GM23338 (cell line): ENCODE measurements around the gene PXMP4. TPM values are rescaled to one million over a fixed set of nuclear protein-coding genes. Genes with fewer than 3 reads are reported as not detected.

ENCODE experiments used
- ATAC-seq: fragments of 200-7000 bp; cut with Tn5 transposase; 3 replicates; pipeline ENCODE4 v1.9.1; 2020
- DNase-seq: peaks from one replicate; pipeline ENCODE4 v3.0.0-alpha.2; 2015; ENCODE audit warnings: low spot score
- H2AFZ ChIP-seq: fragments of 200-600 bp; sonication (generic); 2 replicates; pipeline ENCODE4 v1.8.0; 2016; ENCODE audit warnings: antibody characterized with exemption, mild to moderate bottlenecking, moderate library complexity
- H3F3A ChIP-seq: fragments of 200-600 bp; sonication (generic); replicated peaks from 2 replicates; pipeline ENCODE4 v1.8.0; 2017; ENCODE audit warnings: antibody characterized with exemption, mixed run types, low read depth
- H3K27ac ChIP-seq: fragments of 200-600 bp; sonication (generic); 2 replicates; pipeline ENCODE4 v1.6.1; 2016; ENCODE audit warnings: low read depth
- H3K27me3 ChIP-seq: fragments of 200-600 bp; sonication (generic); 2 replicates; pipeline ENCODE4 v1.8.0; 2016; ENCODE audit warnings: mild to moderate bottlenecking, mixed run types, moderate library complexity; ENCODE audit not compliant: insufficient read depth
- H3K36me3 ChIP-seq: fragments of 200-600 bp; sonication (generic); 2 replicates; pipeline ENCODE4 v1.8.0; 2016; ENCODE audit warnings: mild to moderate bottlenecking; ENCODE audit not compliant: insufficient read depth
- H3K4me1 ChIP-seq: fragments of 200-600 bp; sonication (generic); 2 replicates; pipeline ENCODE4 v1.8.0; 2016; ENCODE audit warnings: mild to moderate bottlenecking, moderate library complexity; ENCODE audit not compliant: insufficient read depth
- H3K4me2 ChIP-seq: fragments of 200-600 bp; sonication (generic); 2 replicates; pipeline ENCODE4 v1.7.1; 2017; ENCODE audit warnings: mixed run types
- H3K4me3 ChIP-seq: fragments of 200-600 bp; sonication (generic); 2 replicates; pipeline ENCODE4 v1.6.1; 2016; ENCODE audit warnings: mixed run types
- H3K79me2 ChIP-seq: fragments of 200-600 bp; sonication (generic); replicated peaks from 2 replicates; pipeline ENCODE4 v1.8.0; 2017; ENCODE audit warnings: mild to moderate bottlenecking; ENCODE audit not compliant: insufficient read depth
- H3K9me2 ChIP-seq: fragments of 200-600 bp; sonication (generic); 2 replicates; pipeline ENCODE4 v1.8.0; 2017; ENCODE audit not compliant: insufficient read depth
- H4K20me1 ChIP-seq: fragments of 200-600 bp; sonication (generic); replicated peaks from 2 replicates; pipeline ENCODE4 v1.8.0; 2017; ENCODE audit warnings: mild to moderate bottlenecking; ENCODE audit not compliant: insufficient read depth
- H3K27ac Mint-ChIP-seq: 2 replicates; pipeline ENCODE4 v1.8.0; 2020; ENCODE audit warnings: inconsistent platforms, mild to moderate bottlenecking, moderate library complexity, mixed read lengths
- H3K27me3 Mint-ChIP-seq: 3 replicates; pipeline ENCODE4 v1.8.0; 2022; ENCODE audit warnings: low read depth, mild to moderate bottlenecking, moderate library complexity, mixed read lengths, inconsistent platforms; ENCODE audit not compliant: insufficient read depth, poor library complexity
- H3K36me3 Mint-ChIP-seq: 3 replicates; pipeline ENCODE4 v1.8.0; 2021; ENCODE audit warnings: low read depth, mild to moderate bottlenecking, inconsistent platforms, moderate library complexity, mixed read lengths
- H3K4me1 Mint-ChIP-seq: 3 replicates; pipeline ENCODE4 v1.8.0; 2020; ENCODE audit warnings: mild to moderate bottlenecking, inconsistent platforms, mixed read lengths
- H3K4me3 Mint-ChIP-seq: 3 replicates; pipeline ENCODE4 v1.8.0; 2021; ENCODE audit warnings: moderate library complexity, mild to moderate bottlenecking, inconsistent platforms, mixed read lengths
- H3K9me3 Mint-ChIP-seq: 3 replicates; pipeline ENCODE4 v1.8.0; 2020; ENCODE audit warnings: moderate library complexity, mild to moderate bottlenecking, inconsistent platforms, mixed read lengths
- CREB1 ChIP-seq: fragments of 250-450 bp; sonication (Bioruptor Pico); IDR thresholded peaks from 2 replicates; pipeline ENCODE4 v1.5.0; 2020; ENCODE audit warnings: low read depth, mild to moderate bottlenecking, moderate library complexity
- EZH2 ChIP-seq: fragments of 200-600 bp; sonication (generic); IDR thresholded peaks from one replicate; pipeline ENCODE4 v1.8.0; 2017; ENCODE audit warnings: antibody characterized with exemption, mild to moderate bottlenecking, low read depth; ENCODE audit not compliant: unreplicated experiment
- EZH2phosphoT487 ChIP-seq: fragments of 200-600 bp; sonication (generic); IDR thresholded peaks from one replicate; pipeline ENCODE4 v1.8.1; 2018; ENCODE audit warnings: antibody characterized with exemption; ENCODE audit not compliant: unreplicated experiment
- JUNB ChIP-seq: IDR thresholded peaks from one replicate; pipeline ENCODE4 v1.6.1; 2016; ENCODE audit warnings: antibody characterized with exemption; ENCODE audit not compliant: unreplicated experiment
- NANOG ChIP-seq: IDR thresholded peaks from 2 replicates; pipeline ENCODE4 v1.6.1; 2016; ENCODE audit warnings: antibody characterized with exemption, borderline replicate concordance
- POLR2AphosphoS5 ChIP-seq: IDR thresholded peaks from 2 replicates; pipeline ENCODE4 v1.6.1; 2016; ENCODE audit warnings: antibody characterized with exemption, low read depth
- STAT1 ChIP-seq: IDR thresholded peaks from one replicate; pipeline ENCODE4 v1.6.1; 2016; ENCODE audit warnings: antibody characterized with exemption; ENCODE audit not compliant: unreplicated experiment
- ZNF114 ChIP-seq: fragments of 250-450 bp; sonication (Bioruptor Pico); IDR thresholded peaks from 2 replicates; pipeline ENCODE4 v1.5.0; 2020; ENCODE audit warnings: mild to moderate bottlenecking, moderate library complexity
- ZNF331 ChIP-seq: fragments of 250-450 bp; sonication (Bioruptor Pico); IDR thresholded peaks from 2 replicates; pipeline ENCODE4 v1.5.0; 2020; ENCODE audit warnings: low read depth, mild to moderate bottlenecking, moderate library complexity
- polyA plus RNA-seq: library from polyadenylated mRNA; unstranded; fragments of >200 nt; fragmentation: Nextera tagmentation; extraction: Ambion mirVana; gene quantifications from 2 replicates; pipeline ENCODE4 v1.2.1, GENCODE V29; 2016
- total RNA-seq: library from RNA; depleted of rRNA; stranded (reverse); fragments of >200 nt; shearing (Covaris generic); gene quantifications from 2 replicates; pipeline ENCODE4 v1.2.3, GENCODE V29; 2014
- TF ChIP-seq, protein P1 (sequence below), 2 experiments: fragments of 200-600 bp in 1 of 2; sonication (generic) in 1 of 2; conservative IDR thresholded peaks; 2 replicates each; pipeline versions ENCODE4 v1.5.1 to v1.6.1; 2016 to 2017; ENCODE audit warnings: antibody characterized with exemption in 2 of 2, low read depth in 2 of 2, mild to moderate bottlenecking in 2 of 2, moderate library complexity in 1 of 2
- TF ChIP-seq, protein P2 (sequence below): IDR thresholded peaks from 2 replicates; pipeline ENCODE4 v1.6.1; 2016; ENCODE audit warnings: antibody characterized with exemption
- TF ChIP-seq, protein P3 (sequence below): IDR thresholded peaks from one replicate; pipeline ENCODE4 v1.6.1; 2018; ENCODE audit warnings: antibody characterized with exemption; ENCODE audit not compliant: unreplicated experiment
- TF ChIP-seq, protein P4 (sequence below): fragments of 250-450 bp; sonication (Bioruptor Pico); IDR thresholded peaks from 2 replicates; pipeline ENCODE4 v1.5.0; 2020; ENCODE audit warnings: mild to moderate bottlenecking, moderate library complexity

The PXMP4 gene
- total and polyA plus RNA-seq, 2 experiments from 2014 or later: 1.2 to 3.5 TPM

DNA sequence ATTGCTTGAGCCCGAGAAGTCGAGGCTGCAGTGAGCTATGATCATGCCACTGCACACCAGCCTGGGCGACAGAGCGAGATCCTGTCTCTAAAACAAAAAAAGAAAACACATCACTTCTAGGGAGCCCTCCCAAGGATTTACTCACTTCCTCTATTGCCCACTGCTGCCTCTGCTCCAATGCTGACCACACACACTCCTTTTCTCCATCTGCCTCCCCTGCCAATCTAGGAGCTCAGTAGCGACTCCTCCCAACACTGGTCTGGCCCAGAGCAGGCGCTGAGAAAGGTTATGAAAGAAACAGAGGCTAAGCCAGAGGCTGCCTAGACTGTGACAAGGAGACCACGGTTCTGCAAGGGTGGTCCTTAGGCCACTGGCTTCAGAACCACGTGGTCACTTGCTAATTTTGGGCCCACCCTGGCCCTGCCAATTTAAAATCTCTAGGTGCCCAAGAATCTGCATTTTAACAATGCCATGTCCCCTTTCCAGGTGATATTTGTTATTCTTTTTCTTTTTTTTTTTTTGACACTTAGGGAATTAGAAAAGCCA, 32.7 kb downstream of the PXMP4 start:
- Histone ChIP-seq H3K27ac (no peak overlapping the region), H3F3A (0 out of 2 replicates have a peak, but pooled peaks cover 2% of the 10 kb centered on the region), H3K79me2 (peaks cover 32% of the 10 kb centered on the region), H3K9me2 (no peaks in the 10 kb centered on the region), H4K20me1 (peaks cover 20% of the 10 kb centered on the region; the same call in 1 of the 2 replicates), H3K27me3 (no peaks in the 10 kb centered on the region), H2AFZ (peak overlapping the region; percentile 97), H3K4me2 (peak overlapping the region; percentile 80), H3K4me3 (no peak overlapping the region), H3K36me3 (no peaks in the 10 kb centered on the region), H3K4me1 (peaks cover 10% of the 10 kb centered on the region; the same call in 1 of the 2 replicates)
- Mint-ChIP-seq H3K4me1 (peaks cover 22% of the 10 kb centered on the region), H3K27me3 (peaks cover 14% of the 10 kb centered on the region), H3K9me3 (no peaks in the 10 kb centered on the region), H3K27ac (no peak overlapping the region), H3K36me3 (no peaks in the 10 kb centered on the region), H3K4me3 (no peak overlapping the region)
- TF ChIP-seq, protein P1, sequence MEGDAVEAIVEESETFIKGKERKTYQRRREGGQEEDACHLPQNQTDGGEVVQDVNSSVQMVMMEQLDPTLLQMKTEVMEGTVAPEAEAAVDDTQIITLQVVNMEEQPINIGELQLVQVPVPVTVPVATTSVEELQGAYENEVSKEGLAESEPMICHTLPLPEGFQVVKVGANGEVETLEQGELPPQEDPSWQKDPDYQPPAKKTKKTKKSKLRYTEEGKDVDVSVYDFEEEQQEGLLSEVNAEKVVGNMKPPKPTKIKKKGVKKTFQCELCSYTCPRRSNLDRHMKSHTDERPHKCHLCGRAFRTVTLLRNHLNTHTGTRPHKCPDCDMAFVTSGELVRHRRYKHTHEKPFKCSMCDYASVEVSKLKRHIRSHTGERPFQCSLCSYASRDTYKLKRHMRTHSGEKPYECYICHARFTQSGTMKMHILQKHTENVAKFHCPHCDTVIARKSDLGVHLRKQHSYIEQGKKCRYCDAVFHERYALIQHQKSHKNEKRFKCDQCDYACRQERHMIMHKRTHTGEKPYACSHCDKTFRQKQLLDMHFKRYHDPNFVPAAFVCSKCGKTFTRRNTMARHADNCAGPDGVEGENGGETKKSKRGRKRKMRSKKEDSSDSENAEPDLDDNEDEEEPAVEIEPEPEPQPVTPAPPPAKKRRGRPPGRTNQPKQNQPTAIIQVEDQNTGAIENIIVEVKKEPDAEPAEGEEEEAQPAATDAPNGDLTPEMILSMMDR (conservative IDR thresholded peaks at IDR 0.05; ENCODE audit: low read depth in 2 of 2): no peak
- TF ChIP-seq, protein P2, sequence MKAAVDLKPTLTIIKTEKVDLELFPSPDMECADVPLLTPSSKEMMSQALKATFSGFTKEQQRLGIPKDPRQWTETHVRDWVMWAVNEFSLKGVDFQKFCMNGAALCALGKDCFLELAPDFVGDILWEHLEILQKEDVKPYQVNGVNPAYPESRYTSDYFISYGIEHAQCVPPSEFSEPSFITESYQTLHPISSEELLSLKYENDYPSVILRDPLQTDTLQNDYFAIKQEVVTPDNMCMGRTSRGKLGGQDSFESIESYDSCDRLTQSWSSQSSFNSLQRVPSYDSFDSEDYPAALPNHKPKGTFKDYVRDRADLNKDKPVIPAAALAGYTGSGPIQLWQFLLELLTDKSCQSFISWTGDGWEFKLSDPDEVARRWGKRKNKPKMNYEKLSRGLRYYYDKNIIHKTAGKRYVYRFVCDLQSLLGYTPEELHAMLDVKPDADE: no peak
- TF ChIP-seq, protein P3, sequence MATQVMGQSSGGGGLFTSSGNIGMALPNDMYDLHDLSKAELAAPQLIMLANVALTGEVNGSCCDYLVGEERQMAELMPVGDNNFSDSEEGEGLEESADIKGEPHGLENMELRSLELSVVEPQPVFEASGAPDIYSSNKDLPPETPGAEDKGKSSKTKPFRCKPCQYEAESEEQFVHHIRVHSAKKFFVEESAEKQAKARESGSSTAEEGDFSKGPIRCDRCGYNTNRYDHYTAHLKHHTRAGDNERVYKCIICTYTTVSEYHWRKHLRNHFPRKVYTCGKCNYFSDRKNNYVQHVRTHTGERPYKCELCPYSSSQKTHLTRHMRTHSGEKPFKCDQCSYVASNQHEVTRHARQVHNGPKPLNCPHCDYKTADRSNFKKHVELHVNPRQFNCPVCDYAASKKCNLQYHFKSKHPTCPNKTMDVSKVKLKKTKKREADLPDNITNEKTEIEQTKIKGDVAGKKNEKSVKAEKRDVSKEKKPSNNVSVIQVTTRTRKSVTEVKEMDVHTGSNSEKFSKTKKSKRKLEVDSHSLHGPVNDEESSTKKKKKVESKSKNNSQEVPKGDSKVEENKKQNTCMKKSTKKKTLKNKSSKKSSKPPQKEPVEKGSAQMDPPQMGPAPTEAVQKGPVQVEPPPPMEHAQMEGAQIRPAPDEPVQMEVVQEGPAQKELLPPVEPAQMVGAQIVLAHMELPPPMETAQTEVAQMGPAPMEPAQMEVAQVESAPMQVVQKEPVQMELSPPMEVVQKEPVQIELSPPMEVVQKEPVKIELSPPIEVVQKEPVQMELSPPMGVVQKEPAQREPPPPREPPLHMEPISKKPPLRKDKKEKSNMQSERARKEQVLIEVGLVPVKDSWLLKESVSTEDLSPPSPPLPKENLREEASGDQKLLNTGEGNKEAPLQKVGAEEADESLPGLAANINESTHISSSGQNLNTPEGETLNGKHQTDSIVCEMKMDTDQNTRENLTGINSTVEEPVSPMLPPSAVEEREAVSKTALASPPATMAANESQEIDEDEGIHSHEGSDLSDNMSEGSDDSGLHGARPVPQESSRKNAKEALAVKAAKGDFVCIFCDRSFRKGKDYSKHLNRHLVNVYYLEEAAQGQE: no peak
- TF ChIP-seq JUNB (no peak), EZH2phosphoT487 (no peak), CREB1 (CRISPR knock-in tag) (no peak), EZH2 (no peak), STAT1 (no peak), ZNF331 (CRISPR knock-in tag) (no peak), ZNF114 (CRISPR knock-in tag) (no peak), POLR2AphosphoS5 (no peak), NANOG (no peak)
- TF ChIP-seq, protein P4, sequence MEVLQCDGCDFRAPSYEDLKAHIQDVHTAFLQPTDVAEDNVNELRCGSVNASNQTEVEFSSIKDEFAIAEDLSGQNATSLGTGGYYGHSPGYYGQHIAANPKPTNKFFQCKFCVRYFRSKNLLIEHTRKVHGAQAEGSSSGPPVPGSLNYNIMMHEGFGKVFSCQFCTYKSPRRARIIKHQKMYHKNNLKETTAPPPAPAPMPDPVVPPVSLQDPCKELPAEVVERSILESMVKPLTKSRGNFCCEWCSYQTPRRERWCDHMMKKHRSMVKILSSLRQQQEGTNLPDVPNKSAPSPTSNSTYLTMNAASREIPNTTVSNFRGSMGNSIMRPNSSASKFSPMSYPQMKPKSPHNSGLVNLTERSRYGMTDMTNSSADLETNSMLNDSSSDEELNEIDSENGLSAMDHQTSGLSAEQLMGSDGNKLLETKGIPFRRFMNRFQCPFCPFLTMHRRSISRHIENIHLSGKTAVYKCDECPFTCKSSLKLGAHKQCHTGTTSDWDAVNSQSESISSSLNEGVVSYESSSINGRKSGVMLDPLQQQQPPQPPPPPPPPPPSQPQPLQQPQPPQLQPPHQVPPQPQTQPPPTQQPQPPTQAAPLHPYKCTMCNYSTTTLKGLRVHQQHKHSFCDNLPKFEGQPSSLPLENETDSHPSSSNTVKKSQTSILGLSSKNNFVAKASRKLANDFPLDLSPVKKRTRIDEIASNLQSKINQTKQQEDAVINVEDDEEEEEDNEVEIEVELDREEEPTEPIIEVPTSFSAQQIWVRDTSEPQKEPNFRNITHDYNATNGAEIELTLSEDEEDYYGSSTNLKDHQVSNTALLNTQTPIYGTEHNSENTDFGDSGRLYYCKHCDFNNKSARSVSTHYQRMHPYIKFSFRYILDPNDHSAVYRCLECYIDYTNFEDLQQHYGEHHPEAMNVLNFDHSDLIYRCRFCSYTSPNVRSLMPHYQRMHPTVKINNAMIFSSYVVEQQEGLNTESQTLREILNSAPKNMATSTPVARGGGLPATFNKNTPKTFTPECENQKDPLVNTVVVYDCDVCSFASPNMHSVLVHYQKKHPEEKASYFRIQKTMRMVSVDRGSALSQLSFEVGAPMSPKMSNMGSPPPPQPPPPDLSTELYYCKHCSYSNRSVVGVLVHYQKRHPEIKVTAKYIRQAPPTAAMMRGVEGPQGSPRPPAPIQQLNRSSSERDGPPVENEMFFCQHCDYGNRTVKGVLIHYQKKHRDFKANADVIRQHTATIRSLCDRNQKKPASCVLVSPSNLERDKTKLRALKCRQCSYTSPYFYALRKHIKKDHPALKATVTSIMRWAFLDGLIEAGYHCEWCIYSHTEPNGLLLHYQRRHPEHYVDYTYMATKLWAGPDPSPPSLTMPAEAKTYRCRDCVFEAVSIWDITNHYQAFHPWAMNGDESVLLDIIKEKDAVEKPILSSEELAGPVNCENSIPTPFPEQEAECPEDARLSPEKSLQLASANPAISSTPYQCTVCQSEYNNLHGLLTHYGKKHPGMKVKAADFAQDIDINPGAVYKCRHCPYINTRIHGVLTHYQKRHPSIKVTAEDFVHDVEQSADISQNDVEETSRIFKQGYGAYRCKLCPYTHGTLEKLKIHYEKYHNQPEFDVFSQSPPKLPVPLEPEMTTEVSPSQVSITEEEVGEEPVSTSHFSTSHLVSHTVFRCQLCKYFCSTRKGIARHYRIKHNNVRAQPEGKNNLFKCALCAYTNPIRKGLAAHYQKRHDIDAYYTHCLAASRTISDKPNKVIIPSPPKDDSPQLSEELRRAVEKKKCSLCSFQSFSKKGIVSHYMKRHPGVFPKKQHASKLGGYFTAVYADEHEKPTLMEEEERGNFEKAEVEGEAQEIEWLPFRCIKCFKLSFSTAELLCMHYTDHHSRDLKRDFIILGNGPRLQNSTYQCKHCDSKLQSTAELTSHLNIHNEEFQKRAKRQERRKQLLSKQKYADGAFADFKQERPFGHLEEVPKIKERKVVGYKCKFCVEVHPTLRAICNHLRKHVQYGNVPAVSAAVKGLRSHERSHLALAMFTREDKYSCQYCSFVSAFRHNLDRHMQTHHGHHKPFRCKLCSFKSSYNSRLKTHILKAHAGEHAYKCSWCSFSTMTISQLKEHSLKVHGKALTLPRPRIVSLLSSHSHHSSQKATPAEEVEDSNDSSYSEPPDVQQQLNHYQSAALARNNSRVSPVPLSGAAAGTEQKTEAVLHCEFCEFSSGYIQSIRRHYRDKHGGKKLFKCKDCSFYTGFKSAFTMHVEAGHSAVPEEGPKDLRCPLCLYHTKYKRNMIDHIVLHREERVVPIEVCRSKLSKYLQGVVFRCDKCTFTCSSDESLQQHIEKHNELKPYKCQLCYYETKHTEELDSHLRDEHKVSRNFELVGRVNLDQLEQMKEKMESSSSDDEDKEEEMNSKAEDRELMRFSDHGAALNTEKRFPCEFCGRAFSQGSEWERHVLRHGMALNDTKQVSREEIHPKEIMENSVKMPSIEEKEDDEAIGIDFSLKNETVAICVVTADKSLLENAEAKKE: no peak
- no peak for DNase-seq
- ATAC-seq: no peak
